HCT116 (cell line): ENCODE data around the gene OTOG. TPM values are rescaled to one million over a fixed set of nuclear protein-coding genes. Genes with fewer than 3 reads are reported as not detected.

Source experiments
- ATAC-seq: fragments of 200-7000 bp; cut with Tn5 transposase; 2 replicates; pipeline ENCODE4 v1.9.1; 2020; ENCODE audit warnings: mild to moderate bottlenecking, moderate library complexity
- BruUV-seq: library from RNA; stranded (reverse); fragments of 400-500 nt; replicated peaks from 2 replicates; lab custom pipeline; 2021; lab: Mats Ljungman, UMichigan
- CTCF ChIA-PET: fragments of 300-600 bp; sonication (Branson Sonifier 250); formaldehyde crosslinking; loops from one replicate; lab custom pipeline; 2021; ENCODE audit warnings: antibody characterized with exemption; lab: Charles Lee
- POLR2A ChIA-PET: fragments of 300-600, 350-600 bp; sonication (Branson Sonifier 250); formaldehyde crosslinking; loops from one replicate; lab custom pipeline; 2021; ENCODE audit warnings: antibody characterized with exemption; lab: Charles Lee
- RAD21 ChIA-PET, 2 experiments: fragments of 300-600 bp; sonication (Branson Sonifier 250); formaldehyde crosslinking; loops; one replicate each; lab custom pipeline; 2023; ENCODE audit warnings: low total read pairs in 2 of 2; ENCODE audit not compliant: uncharacterized antibody in 2 of 2, unreplicated experiment in 2 of 2, low non-redundant PET in 1 of 2; lab: Charles Lee
- DNase-seq: peaks from one replicate; pipeline ENCODE4 v3.0.0-alpha.2; 2010; ENCODE audit warnings: low read depth, low spot score
- H2AFZ ChIP-seq: fragments of 200-600 bp; shearing (Covaris generic), sonication (generic); 2 replicates; pipeline ENCODE4 v1.6.1; 2017; ENCODE audit warnings: low read depth, mixed run types, mixed read lengths, antibody characterized with exemption, low read length; ENCODE audit not compliant: poor library complexity, severe bottlenecking
- H3K27ac ChIP-seq: 2 replicates; pipeline ENCODE4 v1.5.1; 2012; ENCODE audit warnings: low read depth, low read length
- H3K27me3 ChIP-seq: fragments of 200-600 bp; sonication (generic); 2 replicates; pipeline ENCODE4 v1.6.1; 2016; ENCODE audit warnings: mixed run types, low read length, mixed read lengths; ENCODE audit not compliant: insufficient read depth
- H3K36me3 ChIP-seq, 2 experiments: fragments of 200-500 bp in 1 of 2; fragments of 200-600 bp in 1 of 2; sonication (Bioruptor generic) in 1 of 2; sonication (generic) in 1 of 2; 2 replicates each; pipeline versions ENCODE4 v1.5.1 to v1.6.1; 2014 to 2016; ENCODE audit warnings: low read length in 2 of 2, inconsistent platforms in 1 of 2, mixed read lengths in 1 of 2, mixed run types in 1 of 2; ENCODE audit not compliant: insufficient read depth in 2 of 2, control insufficient read depth in 1 of 2
- H3K4me1 ChIP-seq, 2 experiments: fragments of 200-600 bp in 1 of 2; sonication (generic) in 1 of 2; 2 replicates each; pipeline versions ENCODE4 v1.5.1 to v1.6.1; 2012 to 2017; ENCODE audit warnings: low read length in 2 of 2, inconsistent platforms in 1 of 2, mild to moderate bottlenecking in 1 of 2, mixed read lengths in 1 of 2, mixed run types in 1 of 2, moderate library complexity in 1 of 2; ENCODE audit not compliant: insufficient read depth in 2 of 2, control insufficient read depth in 1 of 2
- H3K4me2 ChIP-seq: fragments of 200-600 bp; sonication (generic); 2 replicates; pipeline ENCODE4 v1.6.1; 2017; ENCODE audit warnings: mixed run types, low read length, mixed read lengths
- H3K4me3 ChIP-seq, 2 experiments: fragments of 200-600 bp in 1 of 2; sonication (generic) in 1 of 2; replicated peaks in 1 of 2; 2 replicates each; pipeline ENCODE4 v1.5.1; 2011 to 2016; ENCODE audit warnings: low read length in 2 of 2, control low read depth in 1 of 2, low read depth in 1 of 2, mild to moderate bottlenecking in 1 of 2, mixed read lengths in 1 of 2, mixed run types in 1 of 2
- H3K79me2 ChIP-seq: fragments of 200-600 bp; sonication (generic); 2 replicates; pipeline ENCODE4 v1.6.1; 2017; ENCODE audit warnings: mild to moderate bottlenecking, mixed run types, low read length, moderate library complexity, mixed read lengths; ENCODE audit not compliant: insufficient read depth
- H3K9ac ChIP-seq: fragments of 200-600 bp; sonication (generic); 2 replicates; pipeline ENCODE4 v1.6.1; 2016; ENCODE audit warnings: low read length, mixed read lengths
- H3K9me2 ChIP-seq: fragments of 200-600 bp; sonication (generic), shearing (Covaris generic); 2 replicates; pipeline ENCODE4 v1.6.1; 2017; ENCODE audit warnings: mixed run types, mild to moderate bottlenecking, moderate library complexity; ENCODE audit not compliant: insufficient read depth
- H3K9me3 ChIP-seq, 2 experiments: fragments of 200-500 bp in 1 of 2; fragments of 200-600 bp in 1 of 2; sonication (Bioruptor generic) in 1 of 2; sonication (generic) in 1 of 2; 2 replicates each; pipeline ENCODE4 v1.6.1; 2014 to 2017; ENCODE audit warnings: low read length in 2 of 2, mixed read lengths in 2 of 2, inconsistent platforms in 1 of 2, low read depth in 1 of 2, mild to moderate bottlenecking in 1 of 2, mixed run types in 1 of 2, moderate library complexity in 1 of 2; ENCODE audit not compliant: control insufficient read depth in 1 of 2, insufficient read depth in 1 of 2
- H4K20me1 ChIP-seq: fragments of 200-600 bp; sonication (generic), shearing (Covaris generic); 2 replicates; pipeline ENCODE4 v1.6.1; 2017; ENCODE audit warnings: mixed run types, mild to moderate bottlenecking, moderate library complexity; ENCODE audit not compliant: insufficient read depth
- CBX3 ChIP-seq: IDR thresholded peaks from 2 replicates; pipeline ENCODE4 v1.6.1; 2012; ENCODE audit warnings: low read depth
- CEBPB ChIP-seq: IDR thresholded peaks from 2 replicates; pipeline ENCODE4 v1.6.1; 2012; ENCODE audit warnings: low read depth
- CTCF ChIP-seq, 3 experiments: fragments of 200-600 bp in 1 of 3; sonication (generic) in 1 of 3; IDR thresholded peaks in 2 of 3; conservative IDR thresholded peaks in 1 of 3; 2 replicates each; pipeline ENCODE4 v1.5.1; 2012 to 2017; ENCODE audit warnings: low read depth in 2 of 3, low read length in 2 of 3, antibody characterized with exemption in 1 of 3, borderline replicate concordance in 1 of 3, control low read depth in 1 of 3, mild to moderate bottlenecking in 1 of 3, mixed read lengths in 1 of 3, mixed run types in 1 of 3, moderate library complexity in 1 of 3; ENCODE audit not compliant: insufficient read depth in 1 of 3
- EZH2 ChIP-seq: fragments of 200-600 bp; sonication (generic); IDR thresholded peaks from 2 replicates; pipeline ENCODE4 v1.6.1; 2017; ENCODE audit warnings: antibody characterized with exemption, mixed run types
- EZH2phosphoT487 ChIP-seq: fragments of 200-600 bp; IDR thresholded peaks from 2 replicates; pipeline ENCODE4 v1.6.1; 2018; ENCODE audit warnings: antibody characterized with exemption, borderline replicate concordance
- POLR2A ChIP-seq: IDR thresholded peaks from 2 replicates; pipeline ENCODE4 v1.7.0; 2011; ENCODE audit warnings: borderline replicate concordance; ENCODE audit not compliant: insufficient read depth, insufficient read length; ENCODE audit errors: extremely low read depth
- SRF ChIP-seq: IDR thresholded peaks from 2 replicates; pipeline ENCODE4 v1.6.1; 2012; ENCODE audit warnings: low read depth
- YY1 ChIP-seq: IDR thresholded peaks from 2 replicates; pipeline ENCODE4 v1.6.1; 2011; ENCODE audit warnings: low read length, low read depth, moderate library complexity, mild to moderate bottlenecking; ENCODE audit not compliant: insufficient replicate concordance; ENCODE audit errors: extremely low read depth
- ZBTB33 ChIP-seq: IDR thresholded peaks from 2 replicates; pipeline ENCODE4 v1.6.1; 2011; ENCODE audit warnings: mild to moderate bottlenecking, low read length, moderate library complexity; ENCODE audit not compliant: insufficient replicate concordance; ENCODE audit errors: extremely low read depth
- intact Hi-C: fragments of 100-400 bp; cut with micrococcal nuclease; formaldehyde crosslinking; loops from 2 replicates; pipeline ENCODE4 v1.10.0; 2022
- total RNA-seq: library from RNA; stranded (reverse); gene quantifications from one replicate; pipeline ENCODE4 v1.2.1, GENCODE V29; 2021; ENCODE audit not compliant: unreplicated experiment

OTOG gene
- total RNA-seq, 1 experiment from 2014 or later = 0.07 TPM

- Histone ChIP-seq H3K27ac (no peak overlapping the region), H3K4me3 (no peak overlapping the region), H3K36me3 (no peaks in the 10 kb centered on the region), H2AFZ (no peak overlapping the region), H3K9ac (no peak overlapping the region), H3K79me2 (no peaks in the 10 kb centered on the region), H3K4me1 (no peaks in the 10 kb centered on the region), H3K9me3 (no peaks in the 10 kb centered on the region), H3K27me3 (no peaks in the 10 kb centered on the region), H3K9me2 (no peaks in the 10 kb centered on the region), H4K20me1 (no peaks in the 10 kb centered on the region), H3K4me2 (no peak overlapping the region)
- no TSS peak for BruUV-seq
- DNase-seq (no peak), ATAC-seq (no peak)
- POLR2A ChIA-PET = no interaction called here
- intact Hi-C loops = no loop called here
- TF ChIP-seq CEBPB (no peak), CBX3 (no peak), POLR2A (no peak), SRF (no peak), CTCF (IDR thresholded peaks at IDR 0.05 in 2 of 3, conservative IDR thresholded peaks at IDR 0.05 in 1 of 3; ENCODE audit: borderline replicate concordance in 1 of 3, insufficient read depth in 1 of 3, low read depth in 2 of 3, low read length in 2 of 3) (no peak), EZH2phosphoT487 (no peak), YY1 (no peak), EZH2 (no peak), ZBTB33 (no peak)
- CTCF ChIA-PET = no interaction called here
- RAD21 ChIA-PET = no interaction called here
Observed at GRCh38 chr11:17578958-17579357, 31.9 kb downstream of the OTOG start.
